Head of caudate nucleus (tissue), 42 donors: Measurements from ENCODE around the gene IGF2BP3.

Source experiments
- DNase-seq, 42 donors: peaks; one replicate each; pipeline versions ENCODE4 v3.0.0 to v3.0.0-alpha.2; 2020 to 2021; ENCODE audit warnings: mixed read lengths in 7 of 42
- intact Hi-C: fragments of 100-400 bp; cut with DNase I; formaldehyde crosslinking; loops from one replicate; pipeline ENCODE4 v1.15.0; 2022

Gene IGF2BP3

DNA sequence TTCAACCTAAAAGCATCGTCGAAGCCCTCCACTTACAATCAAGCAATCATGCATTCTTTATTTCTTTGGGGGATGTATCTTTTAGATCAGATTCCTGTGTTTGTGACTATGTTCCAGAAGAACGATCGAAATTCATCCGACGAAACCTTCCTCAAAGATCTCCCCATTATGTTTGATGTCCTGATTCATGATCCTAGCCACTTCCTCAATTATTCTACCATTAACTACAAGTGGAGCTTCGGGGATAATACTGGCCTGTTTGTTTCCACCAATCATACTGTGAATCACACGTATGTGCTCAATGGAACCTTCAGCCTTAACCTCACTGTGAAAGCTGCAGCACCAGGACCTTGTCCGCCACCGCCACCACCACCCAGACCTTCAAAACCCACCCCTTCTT is 209.9 kb downstream of the IGF2BP3 start:
- intact Hi-C loops = no loop called here
- DNase-seq = no peak
